Ovary (tissue), 3 donors: ENCODE data around the gene MOGAT1.

Experiments
- CTCF ChIP-seq, 3 donors: fragments of 450-650 bp in 2 of 3; fragments of 200-600 bp in 1 of 3; IDR thresholded peaks; one replicate each; pipeline versions ENCODE4 v1.5.1 to v1.8.0; 2016 to 2022; ENCODE audit warnings: antibody characterized with exemption in 3 of 3, mild to moderate bottlenecking in 1 of 3
- POLR2A ChIP-seq: fragments of 450-650 bp; IDR thresholded peaks from one replicate; pipeline ENCODE4 v1.6.1; 2017; ENCODE audit warnings: antibody characterized with exemption, mild to moderate bottlenecking, moderate library complexity
- donor health status: DM: no; HTN: no; CAD: no.

- no peak for TF ChIP-seq POLR2A
- TF ChIP-seq CTCF (IDR thresholded peaks at IDR 0.05), result no peak
These were observed 2.4 kb downstream of the MOGAT1 start for GRCh38 chr2:222673883-222674282.
